Activated CD8-positive, alpha-beta memory T cell treated with anti-CD3 and anti-CD28 coated beads for 36 hours (primary cell): ENCODE measurements around the gene PHF10. TPM values are rescaled to one million over a fixed set of nuclear protein-coding genes. Genes with fewer than 3 reads are reported as not detected.
"Not testable (repeated sequence)": the region's sequence is repeated elsewhere in the genome, so short reads cannot be mapped to it uniquely, and the experiment has no call there.

Experiments used
- CTCF ChIA-PET: fragments of 350-600 bp; sonication (Branson Sonifier 250); formaldehyde crosslinking; loops from one replicate; lab custom pipeline; 2021; ENCODE audit warnings: antibody characterized with exemption; lab: Charles Lee
- POLR2A ChIA-PET: fragments of 350-600 bp; sonication (Branson Sonifier 250); formaldehyde crosslinking; loops from one replicate; lab custom pipeline; 2021; ENCODE audit warnings: antibody characterized with exemption; lab: Charles Lee
- total RNA-seq, 2 experiments: library from RNA; stranded (reverse); gene quantifications; one replicate each; pipeline ENCODE4 v1.2.3, GENCODE V29; 2021

Gene PHF10
- 10 to 100 TPM; 75.5 to 78.9 TPM for total RNA-seq

DNA sequence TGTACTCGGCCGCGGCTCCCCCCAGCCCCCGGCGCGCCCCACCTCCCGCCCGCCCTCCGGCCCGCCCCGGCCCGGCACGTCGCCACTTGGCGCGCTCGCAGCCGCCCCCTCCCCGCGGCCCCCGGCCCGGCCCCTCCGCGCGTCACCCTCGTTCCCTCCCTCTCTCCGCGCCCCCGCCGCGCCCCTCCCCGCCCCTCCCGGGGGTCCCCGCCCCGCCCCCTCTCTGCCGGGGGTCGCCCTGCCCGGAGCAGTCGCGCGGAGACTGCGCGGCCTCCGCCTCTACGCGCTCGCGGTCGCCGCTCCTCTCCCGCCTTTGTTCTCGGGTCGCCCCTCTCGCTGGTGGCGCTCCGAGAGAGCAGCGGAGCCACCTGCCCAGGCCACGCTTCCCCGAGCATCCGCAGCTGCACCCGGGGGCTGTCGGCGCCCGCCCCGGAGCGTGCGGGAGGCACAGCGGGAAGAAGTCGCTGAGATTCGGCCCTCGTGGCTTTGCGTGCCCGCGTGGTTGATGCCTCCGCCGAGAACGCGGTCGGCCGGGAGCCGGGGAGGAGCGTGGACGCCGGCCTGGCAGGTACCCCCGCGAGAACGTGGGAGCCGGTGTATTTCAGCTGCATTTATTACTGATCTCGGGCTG is at the start of gene PHF10:
TSS of gene PHF10 (minus strand) at position 7 of the 631 bp plus-strand sequence. CDS start 569 bp downstream, outside the sequence.
- ChIA-PET CTCF (interaction anchor here (1.1 to 2.8 kb wide), 3 partner anchors 23 to 26 kb away, joined by 3 to 9 read pairs (median 4); partner anchors contain the start of genes C6orf120 and WDR27), POLR2A (interaction anchor here (0.5 to 5.8 kb wide), 6 partner anchors 22 to 859 kb away, joined by 3 to 68 read pairs (median 4); partner anchors contain the start of genes C6orf120, DYNLT2, ERMARD and PDCD2)

DNA sequence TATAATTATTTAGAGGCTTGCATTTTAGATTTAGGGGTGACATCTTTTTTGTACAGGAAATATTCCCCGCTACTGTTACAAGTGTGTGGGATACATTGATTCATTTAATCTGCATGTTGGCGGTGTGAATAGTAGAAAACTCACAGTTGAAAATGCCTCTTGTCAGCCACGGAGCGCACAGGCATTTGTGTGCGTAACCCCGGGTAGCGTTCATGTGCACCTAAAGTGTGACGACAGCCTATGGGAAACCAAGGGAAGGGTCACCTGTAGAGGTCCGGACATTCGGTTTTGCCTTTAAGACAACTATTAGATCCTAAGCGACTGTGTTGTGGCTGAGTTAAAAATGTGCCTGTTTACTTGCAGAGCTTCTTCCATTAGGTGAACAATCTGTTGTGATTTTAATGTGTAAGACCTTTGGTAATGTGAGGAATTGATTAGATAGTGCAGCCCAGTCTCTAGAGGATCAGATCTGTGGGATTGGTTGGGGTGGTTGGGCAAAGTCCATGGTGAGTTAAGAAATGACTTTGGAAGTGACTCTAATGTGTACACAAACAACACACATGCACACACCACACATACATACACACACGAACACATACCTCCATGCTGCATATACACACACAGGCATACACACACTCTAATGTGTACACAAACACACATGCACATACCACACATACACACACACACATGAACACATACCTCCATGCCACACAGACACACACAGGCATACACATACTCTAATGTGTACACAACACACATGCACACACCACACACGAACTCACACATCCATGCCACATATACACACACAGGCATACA is 42.8 kb upstream of the PHF10 start:
- ChIA-PET CTCF (no interaction called here), POLR2A (no interaction called here)

DNA sequence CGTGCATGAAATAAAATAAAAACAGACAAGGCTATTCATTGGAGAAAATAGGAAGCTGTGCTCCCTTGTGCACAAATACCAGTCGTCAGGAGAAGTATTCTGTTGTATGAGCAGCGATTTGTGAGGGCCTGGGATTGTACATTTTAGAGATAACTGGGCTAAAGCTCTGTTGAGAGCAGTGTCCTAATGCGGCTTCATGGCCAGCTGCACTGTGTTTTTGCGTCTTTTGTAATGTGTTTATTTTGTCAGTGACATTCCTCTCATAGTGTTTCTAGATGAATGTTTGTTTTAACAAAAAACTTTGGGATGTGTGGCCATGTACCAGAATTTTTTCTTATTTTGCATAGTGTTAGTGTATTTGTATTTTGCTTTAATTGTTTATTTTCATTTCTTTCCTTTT is 41.9 kb upstream of the PHF10 start:
- ChIA-PET CTCF (no interaction called here), POLR2A (no interaction called here)

DNA sequence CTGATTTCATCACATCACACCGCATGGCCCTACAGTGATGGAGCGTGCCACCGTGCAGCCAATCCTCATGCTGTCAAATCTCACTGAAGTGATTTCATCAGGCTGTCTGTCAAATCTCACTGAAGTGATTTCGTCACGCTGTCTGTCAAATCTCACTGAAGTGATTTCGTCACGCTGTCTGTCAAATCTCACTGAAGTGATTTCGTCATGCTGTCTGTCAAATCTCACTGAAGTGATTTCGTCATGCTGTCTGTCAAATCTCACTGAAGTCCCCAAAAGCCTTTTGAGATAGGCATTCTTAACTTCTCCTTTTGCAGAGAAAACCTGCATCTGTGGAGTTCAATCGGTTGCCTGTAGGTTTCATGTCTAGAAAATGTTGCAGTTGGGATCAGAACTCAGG is 41.5 kb upstream of the PHF10 start:
- POLR2A ChIA-PET, CTCF ChIA-PET: not testable (repeated sequence)

DNA sequence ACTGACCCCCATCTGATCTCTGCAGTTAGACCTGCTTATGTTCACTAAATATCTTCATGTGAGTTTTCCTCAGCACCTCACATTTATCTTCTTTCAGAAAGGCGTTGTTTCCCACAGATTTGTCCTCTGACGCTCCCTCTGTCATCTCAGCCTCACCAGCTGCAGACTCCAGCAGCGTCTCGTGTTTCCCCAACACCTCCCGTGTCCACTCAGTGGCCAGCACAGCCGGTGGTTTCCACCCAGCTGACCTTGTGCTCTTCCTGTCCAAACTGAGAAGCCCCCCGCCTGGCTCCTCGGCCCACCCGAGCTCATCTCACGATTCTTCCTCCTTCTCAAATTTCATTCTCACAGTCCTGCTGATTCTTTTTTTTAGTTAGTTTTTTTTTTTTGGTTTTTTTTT is 39.6 kb upstream of the PHF10 start:
- ChIA-PET POLR2A (interaction anchor here (0.6 kb wide), 1 partner anchor 49 kb away, joined by 4 read pairs; no protein-coding TSS in a partner anchor), CTCF (interaction anchor here (0.6 kb wide), 1 partner anchor 9 kb away, joined by 5 read pairs; no protein-coding TSS in a partner anchor)

DNA sequence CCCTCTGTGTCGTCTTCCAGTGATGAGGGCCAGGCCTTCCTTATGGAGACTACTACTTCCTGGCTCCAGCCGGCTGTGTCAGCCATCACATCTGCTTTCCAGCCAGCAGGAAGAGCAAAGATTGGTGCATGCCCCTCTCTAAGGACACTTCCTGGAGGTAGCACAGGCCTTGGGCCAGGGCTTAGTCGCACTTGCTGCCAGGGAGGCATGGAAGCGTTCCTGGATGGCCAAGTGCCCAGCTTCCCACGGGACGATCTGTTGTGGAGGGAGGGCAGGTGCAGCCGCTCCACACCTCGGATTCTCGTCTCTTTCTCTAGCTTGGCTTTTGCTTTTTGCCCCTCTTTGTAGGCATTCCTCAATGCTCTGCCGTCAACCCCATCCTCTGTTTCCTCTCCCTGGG is 39.0 kb upstream of the PHF10 start:
- POLR2A ChIA-PET = interaction anchor here (0.6 kb wide), 1 partner anchor 48 kb away, joined by 4 read pairs; no protein-coding TSS in a partner anchor
- CTCF ChIA-PET = no interaction called here

DNA sequence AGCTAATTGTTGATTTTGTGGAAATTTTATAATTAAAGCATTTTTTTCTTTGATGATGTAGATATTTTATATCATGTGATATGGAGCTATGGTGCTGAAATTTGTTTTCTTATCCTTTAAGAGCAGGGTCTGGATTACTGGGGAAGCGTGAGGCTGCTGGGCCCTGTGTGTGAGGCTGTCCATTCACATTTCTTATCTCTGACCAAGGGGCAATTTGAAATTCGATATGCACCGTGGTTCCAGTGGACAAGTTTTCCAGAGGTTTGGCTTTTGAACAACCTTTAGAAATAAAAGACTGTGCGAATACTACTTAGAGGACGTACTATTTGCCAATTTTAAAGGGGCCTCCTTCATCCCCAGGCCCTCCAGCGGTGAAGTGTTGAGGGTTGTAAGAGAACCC is 30.9 kb upstream of the PHF10 start:
- ChIA-PET POLR2A (no interaction called here), CTCF (interaction anchor here (1.4 kb wide), 1 partner anchor 29 kb away, joined by 3 read pairs; no protein-coding TSS in a partner anchor)

DNA sequence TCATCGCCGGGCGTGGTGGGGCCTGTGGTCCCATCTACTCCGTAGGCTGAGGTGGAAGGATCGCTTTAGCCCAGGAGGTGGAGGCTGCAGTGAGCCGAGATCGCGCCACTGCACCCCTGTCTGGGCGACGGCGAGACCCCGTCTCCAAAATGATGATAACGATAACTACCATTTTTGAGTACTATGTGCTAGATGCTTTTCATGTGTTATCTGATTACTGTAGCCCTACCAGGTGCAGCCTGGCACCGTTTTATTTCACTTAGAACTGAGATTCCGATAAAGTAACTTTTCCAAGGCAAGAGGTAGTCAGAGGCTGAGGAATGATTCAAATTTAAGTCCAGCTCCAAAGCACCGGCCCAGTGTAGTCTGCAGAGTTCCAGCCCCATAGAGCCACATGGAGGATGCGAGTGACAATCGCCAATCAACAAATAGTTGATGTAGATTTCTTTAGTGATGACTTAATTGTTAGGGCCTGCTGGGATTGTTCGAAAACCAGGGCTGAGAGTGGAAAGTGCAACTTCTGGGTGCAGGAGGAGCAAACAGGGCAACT is 27.8 kb upstream of the PHF10 start:
- ChIA-PET CTCF (no interaction called here), POLR2A (interaction anchor here (0.6 to 3.1 kb wide), 6 partner anchors 28 to 802 kb away, joined by 3 to 35 read pairs (median 4); partner anchors contain the start of genes C6orf120, PHF10, TBP and WDR27)

DNA sequence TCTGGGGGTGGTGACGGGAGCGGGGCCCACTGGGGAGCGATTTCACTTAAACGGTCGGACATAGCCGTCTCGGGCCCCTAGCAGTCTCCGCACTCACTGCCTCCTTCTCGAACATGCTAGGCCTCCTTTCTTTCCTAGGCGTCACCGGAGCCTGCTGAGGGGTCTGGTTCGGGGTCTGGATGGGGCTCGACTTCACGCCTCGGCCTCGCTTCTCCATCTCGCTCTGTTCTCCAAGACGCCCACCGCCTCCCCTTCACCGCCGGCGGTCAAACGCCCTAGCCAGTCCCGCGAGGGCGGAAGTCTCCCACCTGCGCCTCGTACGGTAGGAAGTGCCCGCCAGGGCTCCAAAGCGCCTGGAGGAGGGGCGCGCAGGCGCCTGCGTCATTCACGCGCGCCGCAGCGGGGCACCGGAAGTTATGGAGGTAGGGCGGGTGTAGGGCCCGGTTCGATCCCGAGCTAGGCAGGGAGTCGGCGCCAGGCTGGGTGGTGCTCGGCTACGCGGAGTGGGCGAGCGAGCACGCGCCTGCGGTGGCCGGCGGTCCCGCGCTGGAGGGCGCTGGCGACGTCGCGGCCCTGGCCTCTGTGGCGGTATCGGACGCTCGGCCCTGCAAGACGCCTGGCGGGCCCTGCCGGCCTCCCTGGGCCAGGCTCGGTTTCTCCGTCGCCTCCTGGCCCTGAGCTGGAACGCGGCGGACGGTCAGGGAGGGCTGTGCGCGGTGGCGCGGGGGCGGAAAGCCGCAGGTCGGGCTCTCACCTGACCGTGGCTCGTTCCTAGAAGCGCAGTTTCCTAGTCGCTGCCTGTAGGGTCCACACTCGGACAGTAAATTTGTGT is 27.2 kb upstream of the PHF10 start, which contains the start of the genes DYNLT2 and ERMARD:
TSS of gene DYNLT2 (minus strand) at position 331 of the 832 bp plus-strand sequence. CDS start at position 217, 114 bp downstream.
TSS of gene ERMARD (plus strand) at position 381 of the 832 bp plus-strand sequence. CDS start at position 417, 36 bp downstream.
- CTCF ChIA-PET = no interaction called here
- POLR2A ChIA-PET = interaction anchor here (0.7 to 3.1 kb wide), 5 partner anchors 28 to 803 kb away, joined by 3 to 35 read pairs (median 5); partner anchors contain the start of genes C6orf120, PHF10, TBP and WDR27

DNA sequence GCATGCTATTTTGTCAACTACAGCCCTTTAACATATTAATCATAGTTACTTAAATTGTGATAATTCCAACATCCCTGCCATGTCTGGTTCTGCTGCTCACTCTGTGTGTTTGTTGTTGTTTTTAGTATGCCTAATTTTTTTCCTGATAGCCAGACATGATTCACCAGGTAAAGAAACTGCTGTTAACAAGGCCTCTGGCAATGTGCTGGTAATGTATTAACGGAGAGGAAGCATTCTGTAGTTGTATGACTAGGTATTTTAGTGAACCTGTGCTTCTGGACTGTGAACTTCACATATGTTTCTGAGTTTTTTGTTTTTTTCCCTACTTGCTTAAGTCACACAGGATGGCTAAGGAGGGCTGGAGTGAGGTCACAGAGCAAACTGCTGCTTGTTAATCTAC is 22.3 kb upstream of the PHF10 start:
- POLR2A ChIA-PET = interaction anchor here (0.6 kb wide), 1 partner anchor 806 kb away, joined by 3 read pairs; no protein-coding TSS in a partner anchor
- CTCF ChIA-PET = no interaction called here

DNA sequence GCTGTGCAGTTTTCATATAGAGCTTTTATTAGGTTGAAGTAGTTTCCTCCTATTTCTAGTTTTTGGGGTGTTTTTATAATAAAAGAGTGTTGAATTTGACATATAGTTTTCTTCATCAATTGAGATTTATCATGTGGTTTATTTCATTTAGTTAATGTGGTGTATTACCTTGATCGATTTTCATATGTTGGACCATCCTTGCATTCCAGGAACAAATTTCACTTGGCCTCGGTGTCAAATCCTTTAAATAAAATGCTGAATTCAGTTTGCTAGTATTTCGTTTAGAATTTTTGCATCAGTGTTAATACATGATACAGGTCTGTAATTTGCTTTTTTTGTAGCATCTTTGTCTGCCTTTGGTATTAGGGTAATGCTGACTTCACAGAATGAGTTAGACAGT is 21.1 kb upstream of the PHF10 start:
- CTCF ChIA-PET = no interaction called here
- POLR2A ChIA-PET = interaction anchor here (0.6 kb wide), 1 partner anchor 44 kb away, joined by 3 read pairs; the partner anchor contains the start of genes C6orf120 and WDR27

DNA sequence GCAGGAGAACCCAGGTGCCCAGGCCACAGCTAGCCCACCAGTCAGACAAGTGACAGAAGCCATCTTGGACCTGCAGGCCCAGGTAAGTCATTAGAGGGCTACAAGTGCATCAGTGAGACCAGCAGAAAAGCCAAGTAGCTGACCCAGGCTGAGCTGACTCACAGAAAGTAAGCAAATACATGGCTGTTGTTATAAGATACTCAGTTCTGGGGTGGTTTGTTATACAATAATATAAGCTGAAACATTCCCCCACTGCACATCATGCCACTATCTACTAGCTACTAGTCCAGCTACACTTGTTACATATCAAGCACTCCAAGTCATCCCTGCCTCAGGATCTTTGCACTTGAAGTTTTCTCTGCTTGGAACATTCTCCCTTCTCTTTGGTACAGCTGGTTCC is 17.0 kb upstream of the PHF10 start:
- ChIA-PET POLR2A (no interaction called here), CTCF (no interaction called here)

DNA sequence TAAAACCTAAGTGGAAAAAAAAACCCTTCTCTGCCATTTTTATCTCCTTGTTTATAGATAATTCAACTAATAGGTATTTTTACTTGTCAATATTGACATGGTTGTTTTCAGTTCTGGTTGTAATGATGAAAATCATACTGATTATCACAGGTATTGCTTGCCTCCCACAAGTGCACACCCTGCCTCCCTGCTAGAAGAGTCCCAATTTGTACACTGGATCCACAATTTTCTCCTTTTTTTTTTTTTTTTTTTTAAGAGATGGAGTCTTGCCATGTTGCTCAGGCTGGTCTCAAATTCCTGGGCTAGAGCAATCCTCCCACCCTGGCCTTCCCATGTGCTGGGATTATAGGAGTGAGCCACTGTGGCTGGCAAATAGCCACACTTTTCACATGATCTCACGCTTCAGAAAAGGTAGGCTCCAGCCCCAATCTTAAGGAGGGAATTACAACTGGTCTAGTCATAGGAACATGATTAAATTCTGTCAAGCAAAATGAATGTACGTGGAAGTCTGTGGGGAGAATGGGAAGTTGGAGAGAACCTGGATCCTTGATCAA is 14.8 kb upstream of the PHF10 start:
- POLR2A ChIA-PET = no interaction called here
- CTCF ChIA-PET = no interaction called here

DNA sequence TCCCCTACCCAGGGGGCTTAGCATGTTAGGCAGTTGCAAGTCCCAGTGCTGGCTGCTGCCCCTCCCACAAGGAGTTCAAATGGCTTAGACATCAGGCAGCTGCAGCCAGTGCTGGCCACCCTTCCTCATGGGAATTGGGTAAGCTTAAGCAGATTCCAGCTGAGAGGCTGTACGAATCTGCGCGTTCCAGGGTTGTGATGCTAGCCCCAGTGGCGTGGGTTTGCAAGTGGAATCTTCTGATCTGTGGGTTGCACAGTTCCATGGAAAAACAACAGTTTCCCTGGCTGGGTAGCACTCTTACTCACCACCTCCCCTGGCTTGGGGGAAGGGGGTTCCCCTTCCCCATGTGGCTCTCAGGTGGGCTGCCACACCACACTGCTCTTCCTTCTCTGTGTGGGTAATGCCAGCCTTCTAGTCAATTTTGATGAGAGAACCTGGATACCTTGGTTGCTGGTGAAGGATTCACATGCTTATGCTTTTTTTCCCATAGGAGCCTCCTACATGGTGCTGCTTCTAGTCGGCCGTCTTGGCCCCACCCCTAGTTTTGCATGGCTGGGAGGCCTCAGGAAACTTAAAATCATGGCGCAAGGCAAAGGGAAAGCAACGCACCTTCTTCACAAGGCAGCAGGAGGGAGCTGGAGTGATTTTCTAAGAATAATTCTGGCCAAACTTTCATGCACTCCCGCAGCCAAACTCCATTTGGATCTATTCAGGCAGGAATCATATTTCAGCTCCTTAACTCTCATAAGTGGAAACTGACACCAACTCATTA is 14.1 kb upstream of the PHF10 start:
- CTCF ChIA-PET = no interaction called here

DNA sequence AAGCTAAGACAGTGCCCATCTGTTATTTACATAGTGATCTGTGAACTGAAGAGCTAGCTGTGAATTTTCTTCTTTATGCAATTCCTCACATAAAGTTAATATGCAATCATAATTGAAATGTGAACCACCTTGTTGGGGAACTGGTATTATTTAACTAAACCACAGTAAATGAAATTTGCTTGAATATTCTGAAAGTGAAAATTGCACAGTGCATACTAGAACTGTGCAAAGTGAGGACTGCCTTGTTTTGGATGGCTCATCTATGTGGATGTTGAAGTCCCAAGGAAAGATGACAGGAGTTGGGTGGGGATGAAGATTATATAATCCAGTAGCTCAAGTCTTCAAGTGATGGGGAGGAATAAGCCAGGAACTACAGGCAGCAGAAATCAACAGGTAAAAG is 5.7 kb upstream of the PHF10 start:
- POLR2A ChIA-PET = no interaction called here
- CTCF ChIA-PET = interaction anchor here (1.3 kb wide), 1 partner anchor 28 kb away, joined by 3 read pairs; the partner anchor contains the start of genes C6orf120 and WDR27

More for the DNA sequence above, 14.1 kb upstream of the PHF10 start:
- POLR2A ChIA-PET = no interaction called here

DNA sequence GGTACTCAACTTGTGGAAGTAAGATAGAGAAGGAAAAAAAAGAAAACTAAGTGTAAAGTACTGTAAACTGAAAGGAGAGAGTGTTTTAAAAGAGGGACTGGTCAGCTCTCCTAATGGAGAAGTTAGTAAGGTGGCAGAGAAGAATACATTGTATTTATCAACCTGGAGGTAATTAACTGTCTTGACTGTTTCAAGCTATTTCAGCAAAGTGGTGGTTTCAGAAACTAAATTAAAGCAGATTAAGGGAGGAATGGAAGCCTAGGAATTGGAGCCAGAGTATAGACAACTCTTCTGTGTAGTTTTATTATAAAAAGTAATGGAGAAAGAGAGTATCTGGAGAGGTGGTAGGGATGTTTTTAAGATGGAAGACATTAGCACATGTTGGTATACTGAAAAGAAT is 2.7 kb upstream of the PHF10 start:
- ChIA-PET CTCF (no interaction called here), POLR2A (no interaction called here)

DNA sequence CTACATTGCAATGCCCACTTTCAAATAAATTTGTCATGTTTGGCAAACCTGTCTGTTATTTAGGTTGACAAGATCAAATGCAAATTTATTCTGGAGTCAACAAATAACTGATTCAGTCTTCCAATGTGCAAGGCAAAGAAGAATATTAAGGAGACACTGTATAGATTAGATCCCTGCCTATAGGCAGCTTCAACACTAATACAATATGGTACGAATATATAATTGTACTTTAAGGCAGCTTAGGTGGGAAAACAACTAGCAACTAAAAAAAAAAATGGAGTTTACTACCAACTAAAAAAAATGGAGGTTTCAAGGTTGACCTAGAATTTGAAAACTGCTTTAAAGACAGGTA is 1.7 kb upstream of the PHF10 start:
- CTCF ChIA-PET = interaction anchor here (0.7 kb wide), 1 partner anchor 94 kb away, joined by 3 read pairs; no protein-coding TSS in a partner anchor
- POLR2A ChIA-PET = interaction anchor here (0.6 to 5.8 kb wide), 3 partner anchors 23 to 120 kb away, joined by 4 to 68 read pairs (median 35); partner anchors contain the start of genes C6orf120, DYNLT2, ERMARD and WDR27
